HL-60 (cell line): ENCODE data around the gene MGAT4A.

ENCODE experiments used
- DNase-seq, 2 experiments: peaks; one replicate each; pipeline ENCODE4 v3.0.0-alpha.2; 2010 to 2020; ENCODE audit warnings: low read depth in 1 of 2, low spot score in 1 of 2
- H3K27ac ChIP-seq: fragments of 250-450 bp; sonication (Bioruptor Pico); replicated peaks from 2 replicates; pipeline ENCODE4 v1.5.1; 2020; ENCODE audit warnings: mild to moderate bottlenecking, moderate library complexity
- H3K27me3 ChIP-seq: fragments of 250-450 bp; sonication (Bioruptor Pico); 2 replicates; pipeline ENCODE4 v1.5.1; 2021; ENCODE audit warnings: mild to moderate bottlenecking, moderate library complexity; ENCODE audit not compliant: insufficient read depth, poor library complexity, severe bottlenecking
- H3K4me3 ChIP-seq: replicated peaks from 2 replicates; pipeline ENCODE4 v1.5.1; 2011; ENCODE audit warnings: mild to moderate bottlenecking, control low read depth, low read length; ENCODE audit not compliant: insufficient read depth
- GABPA ChIP-seq: IDR thresholded peaks from 2 replicates; pipeline ENCODE4 v1.6.1; 2012; ENCODE audit warnings: low read depth
- POLR2AphosphoS5 ChIP-seq: IDR thresholded peaks from 2 replicates; pipeline ENCODE4 v1.6.1; 2012; ENCODE audit warnings: low read depth
- SPI1 ChIP-seq: IDR thresholded peaks from 2 replicates; pipeline ENCODE4 v1.6.1; 2012; ENCODE audit warnings: low read depth, mild to moderate bottlenecking, borderline replicate concordance
- TF ChIP-seq, protein P1 (sequence below): IDR thresholded peaks from one replicate; pipeline ENCODE4 v1.5.1; 2011; ENCODE audit warnings: low read length, control low read depth, inconsistent platforms; ENCODE audit not compliant: insufficient read depth
- TF ChIP-seq, protein P2 (sequence below): IDR thresholded peaks from 2 replicates; pipeline ENCODE4 v1.6.1; 2012; ENCODE audit warnings: low read depth; ENCODE audit not compliant: insufficient replicate concordance

Gene MGAT4A

DNA sequence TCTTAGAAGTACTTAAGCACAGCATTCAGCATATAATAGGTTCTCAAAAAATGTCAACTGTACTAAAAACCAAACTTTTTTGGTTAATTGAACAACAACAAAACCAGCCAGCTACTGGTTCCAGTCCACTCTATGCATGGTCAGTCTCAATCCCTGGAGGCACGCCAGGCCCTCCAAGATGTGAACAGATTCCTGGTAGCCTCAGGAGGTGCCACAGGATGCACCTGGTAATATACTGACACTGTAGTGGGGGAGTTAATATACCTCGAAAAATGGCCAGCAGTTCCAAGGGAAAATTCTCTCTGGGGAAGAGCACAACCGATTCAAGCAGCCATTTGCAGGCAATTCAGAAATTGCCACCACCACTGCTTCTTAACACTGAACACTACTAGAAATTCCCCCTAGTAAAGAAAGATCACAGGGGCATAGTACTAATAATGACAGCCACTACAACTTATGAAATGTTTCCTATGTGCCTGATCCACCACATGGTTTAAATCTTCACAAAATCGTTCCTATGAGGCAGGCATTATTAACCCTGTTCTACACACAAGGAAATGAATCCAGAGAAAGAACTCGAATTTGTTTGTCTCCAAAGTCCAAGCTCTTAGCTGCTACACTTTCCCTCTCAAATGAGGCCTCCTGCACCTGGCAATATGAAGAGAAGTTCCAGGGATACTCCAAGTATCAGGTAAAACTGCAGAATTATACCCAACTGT, 3.4 kb downstream of the MGAT4A start:
- DNase-seq = no peak

DNA sequence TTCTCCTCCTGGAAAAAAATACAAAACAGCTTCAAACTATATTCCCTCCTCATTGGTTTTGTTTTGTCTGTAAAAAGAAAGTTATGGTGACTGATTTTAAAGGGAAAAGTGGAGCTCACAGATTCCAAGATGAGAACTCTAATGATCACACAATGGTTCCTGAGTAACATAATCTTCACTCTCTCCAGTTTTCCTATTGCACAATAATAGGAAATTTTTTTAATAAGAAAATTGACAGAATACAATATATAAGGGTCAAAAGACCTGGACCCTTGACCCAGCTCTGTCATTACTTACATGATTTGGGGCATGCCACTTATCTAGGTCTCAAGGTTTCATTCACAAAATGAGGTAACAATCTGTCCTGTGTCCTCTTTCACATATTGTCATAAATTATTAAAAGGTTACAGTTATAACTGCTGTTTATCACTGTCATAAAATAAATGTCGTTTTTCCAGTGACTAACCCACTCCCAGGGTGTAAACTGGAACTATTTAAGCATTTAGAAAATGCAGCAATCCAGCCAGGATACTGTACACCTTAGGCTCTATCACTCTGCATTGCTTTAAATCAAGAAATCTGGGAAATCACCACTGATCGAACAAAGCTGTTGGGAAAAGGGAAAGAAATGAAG, 4.1 kb downstream of the MGAT4A start:
- no peak for DNase-seq
- TF ChIP-seq GABPA (no peak), POLR2AphosphoS5 (no peak), SPI1 (no peak)
- TF ChIP-seq, protein P1, sequence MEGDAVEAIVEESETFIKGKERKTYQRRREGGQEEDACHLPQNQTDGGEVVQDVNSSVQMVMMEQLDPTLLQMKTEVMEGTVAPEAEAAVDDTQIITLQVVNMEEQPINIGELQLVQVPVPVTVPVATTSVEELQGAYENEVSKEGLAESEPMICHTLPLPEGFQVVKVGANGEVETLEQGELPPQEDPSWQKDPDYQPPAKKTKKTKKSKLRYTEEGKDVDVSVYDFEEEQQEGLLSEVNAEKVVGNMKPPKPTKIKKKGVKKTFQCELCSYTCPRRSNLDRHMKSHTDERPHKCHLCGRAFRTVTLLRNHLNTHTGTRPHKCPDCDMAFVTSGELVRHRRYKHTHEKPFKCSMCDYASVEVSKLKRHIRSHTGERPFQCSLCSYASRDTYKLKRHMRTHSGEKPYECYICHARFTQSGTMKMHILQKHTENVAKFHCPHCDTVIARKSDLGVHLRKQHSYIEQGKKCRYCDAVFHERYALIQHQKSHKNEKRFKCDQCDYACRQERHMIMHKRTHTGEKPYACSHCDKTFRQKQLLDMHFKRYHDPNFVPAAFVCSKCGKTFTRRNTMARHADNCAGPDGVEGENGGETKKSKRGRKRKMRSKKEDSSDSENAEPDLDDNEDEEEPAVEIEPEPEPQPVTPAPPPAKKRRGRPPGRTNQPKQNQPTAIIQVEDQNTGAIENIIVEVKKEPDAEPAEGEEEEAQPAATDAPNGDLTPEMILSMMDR = no peak
- TF ChIP-seq, protein P2, sequence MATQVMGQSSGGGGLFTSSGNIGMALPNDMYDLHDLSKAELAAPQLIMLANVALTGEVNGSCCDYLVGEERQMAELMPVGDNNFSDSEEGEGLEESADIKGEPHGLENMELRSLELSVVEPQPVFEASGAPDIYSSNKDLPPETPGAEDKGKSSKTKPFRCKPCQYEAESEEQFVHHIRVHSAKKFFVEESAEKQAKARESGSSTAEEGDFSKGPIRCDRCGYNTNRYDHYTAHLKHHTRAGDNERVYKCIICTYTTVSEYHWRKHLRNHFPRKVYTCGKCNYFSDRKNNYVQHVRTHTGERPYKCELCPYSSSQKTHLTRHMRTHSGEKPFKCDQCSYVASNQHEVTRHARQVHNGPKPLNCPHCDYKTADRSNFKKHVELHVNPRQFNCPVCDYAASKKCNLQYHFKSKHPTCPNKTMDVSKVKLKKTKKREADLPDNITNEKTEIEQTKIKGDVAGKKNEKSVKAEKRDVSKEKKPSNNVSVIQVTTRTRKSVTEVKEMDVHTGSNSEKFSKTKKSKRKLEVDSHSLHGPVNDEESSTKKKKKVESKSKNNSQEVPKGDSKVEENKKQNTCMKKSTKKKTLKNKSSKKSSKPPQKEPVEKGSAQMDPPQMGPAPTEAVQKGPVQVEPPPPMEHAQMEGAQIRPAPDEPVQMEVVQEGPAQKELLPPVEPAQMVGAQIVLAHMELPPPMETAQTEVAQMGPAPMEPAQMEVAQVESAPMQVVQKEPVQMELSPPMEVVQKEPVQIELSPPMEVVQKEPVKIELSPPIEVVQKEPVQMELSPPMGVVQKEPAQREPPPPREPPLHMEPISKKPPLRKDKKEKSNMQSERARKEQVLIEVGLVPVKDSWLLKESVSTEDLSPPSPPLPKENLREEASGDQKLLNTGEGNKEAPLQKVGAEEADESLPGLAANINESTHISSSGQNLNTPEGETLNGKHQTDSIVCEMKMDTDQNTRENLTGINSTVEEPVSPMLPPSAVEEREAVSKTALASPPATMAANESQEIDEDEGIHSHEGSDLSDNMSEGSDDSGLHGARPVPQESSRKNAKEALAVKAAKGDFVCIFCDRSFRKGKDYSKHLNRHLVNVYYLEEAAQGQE = no peak
- H3K4me3 ChIP-seq = no peak overlapping the region
- H3K27me3 ChIP-seq = no peaks in the 10 kb centered on the region
- H3K27ac ChIP-seq = no peak overlapping the region

More for the DNA sequence above, 3.4 kb downstream of the MGAT4A start:
- TF ChIP-seq GABPA (no peak), SPI1 (no peak), POLR2AphosphoS5 (no peak)
- TF ChIP-seq, protein P1 = no peak
- TF ChIP-seq, protein P2 = no peak
- no peaks in the 10 kb centered on the region for H3K27me3 ChIP-seq
- no peak overlapping the region for H3K4me3 ChIP-seq
- no peak overlapping the region for H3K27ac ChIP-seq

DNA sequence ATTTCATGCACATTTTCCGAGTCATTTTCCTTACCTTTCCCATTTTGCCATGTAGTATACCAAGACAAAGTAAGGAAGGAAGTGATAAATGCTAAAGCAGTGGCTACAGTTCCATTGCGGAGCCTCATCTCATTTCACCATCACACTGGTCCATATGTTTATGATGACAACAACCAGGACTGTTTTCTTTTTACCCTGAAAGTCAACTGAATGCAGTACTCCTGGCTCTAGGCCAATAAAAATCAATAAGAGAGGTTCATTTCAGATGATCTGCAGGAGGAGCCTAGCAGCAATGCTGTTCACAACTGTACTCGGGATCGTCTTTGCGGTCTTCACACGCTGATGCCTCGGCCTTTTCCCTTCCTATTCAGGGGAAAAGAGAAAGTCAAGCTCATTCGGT, 4.7 kb downstream of the MGAT4A start:
- TF ChIP-seq, protein P2 = no peak
- TF ChIP-seq, protein P1 = no peak
- TF ChIP-seq POLR2AphosphoS5 (no peak), GABPA (no peak), SPI1 (no peak)
- Histone ChIP-seq H3K4me3 (no peak overlapping the region), H3K27me3 (no peaks in the 10 kb centered on the region), H3K27ac (no peak overlapping the region)
- no peak for DNase-seq
